Skeletal muscle satellite cell (primary cell): Measurements from ENCODE around the gene ENTPD1. TPM values are rescaled to one million over a fixed set of nuclear protein-coding genes. Genes with fewer than 3 reads are reported as not detected.
"Not testable (repeated sequence)": the region's sequence is repeated elsewhere in the genome, so short reads cannot be mapped to it uniquely, and the experiment has no call there.

Source experiments
- H3K27me3 ChIP-seq: 2 replicates; pipeline ENCODE4 v1.7.0; 2013; ENCODE audit warnings: low read length; ENCODE audit not compliant: control insufficient read depth, insufficient read depth
- H3K36me3 ChIP-seq: 2 replicates; pipeline ENCODE4 v1.7.0; 2013; ENCODE audit warnings: mild to moderate bottlenecking, control low read depth, low read length; ENCODE audit not compliant: insufficient read depth
- H3K4me1 ChIP-seq: 2 replicates; pipeline ENCODE4 v1.7.0; 2013; ENCODE audit warnings: low read length; ENCODE audit not compliant: control insufficient read depth, insufficient read depth
- H3K4me2 ChIP-seq: 2 replicates; pipeline ENCODE4 v1.7.0; 2013; ENCODE audit warnings: mild to moderate bottlenecking, low read length
- H3K4me3 ChIP-seq: 2 replicates; pipeline ENCODE4 v1.7.0; 2013; ENCODE audit warnings: low read length
- H3K9ac ChIP-seq: 2 replicates; pipeline ENCODE4 v1.7.0; 2013; ENCODE audit warnings: mild to moderate bottlenecking, low read depth, low read length, moderate library complexity
- H3K9me3 ChIP-seq: replicated peaks from 2 replicates; pipeline ENCODE4 v1.7.0; 2013; ENCODE audit warnings: mild to moderate bottlenecking, control low read depth, low read length
- total RNA-seq: library from RNA; depleted of rRNA; stranded (reverse); fragments of >200 nt; gene quantifications from 2 replicates; pipeline ENCODE4 v1.2.3, GENCODE V29; 2012; rRNA removed

ENTPD1 gene
- total RNA-seq, result 0.22 TPM in 1 of 2 replicates, not detected in the other

- Histone ChIP-seq H3K9ac (peak within 1 kb of the TSS; percentile 22), H3K36me3 (no peaks in the 10 kb centered on the region), H3K4me3 (peak within 1 kb of the TSS; percentile 34), H3K4me2 (peak within 1 kb of the TSS; percentile 50), H3K27me3 (peaks cover 7% of the 10 kb centered on the region), H3K4me1 (peaks cover 4% of the 10 kb centered on the region), H3K9me3 (no peaks in the 10 kb centered on the region)
Measured at GRCh38 chr10:95756041-95756761, at the start of gene ENTPD1. Gene ENTPD1 (plus strand): TSS chr10:95756163. CDS start chr10:95756240, 77 bp downstream.

- no peaks in the 10 kb centered on the region for H3K9me3 ChIP-seq
- H3K4me3 ChIP-seq, result no peak overlapping the region
- H3K9ac ChIP-seq, result no peak overlapping the region
- H3K36me3 ChIP-seq, result no peaks in the 10 kb centered on the region
- no peaks in the 10 kb centered on the region for H3K27me3 ChIP-seq
- H3K4me1 ChIP-seq, result no peaks in the 10 kb centered on the region
- H3K4me2 ChIP-seq, result no peak overlapping the region
Measured at GRCh38 chr10:95706573-95706972, 49.4 kb upstream of the ENTPD1 start.

- H3K36me3 ChIP-seq, result no peaks in the 10 kb centered on the region
- H3K4me2 ChIP-seq, result no peak overlapping the region
Measured at GRCh38 chr10:95706990-95707389, 49.0 kb upstream of the ENTPD1 start.

GRCh38 chr10:95711492-95711891 is 44.5 kb upstream of the ENTPD1 start:
- Histone ChIP-seq H3K9ac (no peak overlapping the region), H3K4me3 (no peak overlapping the region), H3K27me3 (no peaks in the 10 kb centered on the region), H3K4me1 (no peaks in the 10 kb centered on the region), H3K4me2 (no peak overlapping the region), H3K36me3 (no peaks in the 10 kb centered on the region), H3K9me3 (no peaks in the 10 kb centered on the region)

More at GRCh38 chr10:95706990-95707389, 49.0 kb upstream of the ENTPD1 start:
- Histone ChIP-seq H3K27me3 (no peaks in the 10 kb centered on the region), H3K9me3 (no peaks in the 10 kb centered on the region), H3K4me3 (no peak overlapping the region), H3K9ac (no peak overlapping the region), H3K4me1 (no peaks in the 10 kb centered on the region)

GRCh38 chr10:95716466-95716865 is 39.5 kb upstream of the ENTPD1 start:
- no peak overlapping the region for H3K4me3 ChIP-seq
- H3K4me2 ChIP-seq, result no peak overlapping the region
- H3K4me1 ChIP-seq, result no peaks in the 10 kb centered on the region
- H3K9me3 ChIP-seq, result no peaks in the 10 kb centered on the region
- no peak overlapping the region for H3K9ac ChIP-seq
- H3K27me3 ChIP-seq, result no peaks in the 10 kb centered on the region
- H3K36me3 ChIP-seq, result no peaks in the 10 kb centered on the region

GRCh38 chr10:95716866-95717265 is 39.1 kb upstream of the ENTPD1 start:
- no peak overlapping the region for H3K9ac ChIP-seq
- H3K36me3 ChIP-seq, result no peaks in the 10 kb centered on the region
- H3K27me3 ChIP-seq, result no peaks in the 10 kb centered on the region
- no peaks in the 10 kb centered on the region for H3K9me3 ChIP-seq
- H3K4me2 ChIP-seq, result no peak overlapping the region
- no peaks in the 10 kb centered on the region for H3K4me1 ChIP-seq
- no peak overlapping the region for H3K4me3 ChIP-seq

- H3K9me3 ChIP-seq, H3K9ac ChIP-seq, H3K36me3 ChIP-seq, H3K4me2 ChIP-seq, H3K4me3 ChIP-seq, H3K4me1 ChIP-seq, H3K27me3 ChIP-seq: not testable (repeated sequence)
Measured at GRCh38 chr10:95720745-95721144, 35.2 kb upstream of the ENTPD1 start.

- H3K27me3 ChIP-seq, H3K4me2 ChIP-seq, H3K4me1 ChIP-seq, H3K4me3 ChIP-seq, H3K9me3 ChIP-seq, H3K36me3 ChIP-seq, H3K9ac ChIP-seq: not testable (repeated sequence)
Measured at GRCh38 chr10:95722496-95722895, 33.5 kb upstream of the ENTPD1 start.

- H3K9ac ChIP-seq, result no peak overlapping the region
- no peak overlapping the region for H3K4me3 ChIP-seq
- H3K4me2 ChIP-seq, result no peak overlapping the region
- no peaks in the 10 kb centered on the region for H3K9me3 ChIP-seq
- H3K36me3 ChIP-seq, result no peaks in the 10 kb centered on the region
- peaks cover 5% of the 10 kb centered on the region for H3K27me3 ChIP-seq
- H3K4me1 ChIP-seq, result no peaks in the 10 kb centered on the region
Measured at GRCh38 chr10:95728526-95728925, 27.4 kb upstream of the ENTPD1 start.

- Histone ChIP-seq H3K4me3 (no peak overlapping the region), H3K36me3 (no peaks in the 10 kb centered on the region), H3K4me1 (no peaks in the 10 kb centered on the region), H3K9me3 (no peaks in the 10 kb centered on the region), H3K4me2 (no peak overlapping the region), H3K9ac (no peak overlapping the region), H3K27me3 (peaks cover 5% of the 10 kb centered on the region)
Measured at GRCh38 chr10:95729323-95730055, 26.5 kb upstream of the ENTPD1 start.

- no peak overlapping the region for H3K4me2 ChIP-seq
- H3K36me3 ChIP-seq, result no peaks in the 10 kb centered on the region
- H3K9me3 ChIP-seq, result no peaks in the 10 kb centered on the region
- H3K4me1 ChIP-seq, result no peaks in the 10 kb centered on the region
- peaks cover 5% of the 10 kb centered on the region for H3K27me3 ChIP-seq
- H3K9ac ChIP-seq, result no peak overlapping the region
- H3K4me3 ChIP-seq, result no peak overlapping the region
Measured at GRCh38 chr10:95730233-95730632, 25.7 kb upstream of the ENTPD1 start.

- H3K4me1 ChIP-seq, H3K4me2 ChIP-seq, H3K4me3 ChIP-seq, H3K27me3 ChIP-seq, H3K9me3 ChIP-seq, H3K9ac ChIP-seq, H3K36me3 ChIP-seq: not testable (repeated sequence)
Measured at GRCh38 chr10:95732907-95733306, 23.1 kb upstream of the ENTPD1 start.
